ENCODE data around the gene TAF1C.

The TAF1C gene

GRCh38 chr16:84137769-84138357, 49.0 kb downstream of the TAF1C start:
- in situ Hi-C loops (cut with MboI; ENCODE audit: low sequenced_read_pairs): no loop called here

DNA sequence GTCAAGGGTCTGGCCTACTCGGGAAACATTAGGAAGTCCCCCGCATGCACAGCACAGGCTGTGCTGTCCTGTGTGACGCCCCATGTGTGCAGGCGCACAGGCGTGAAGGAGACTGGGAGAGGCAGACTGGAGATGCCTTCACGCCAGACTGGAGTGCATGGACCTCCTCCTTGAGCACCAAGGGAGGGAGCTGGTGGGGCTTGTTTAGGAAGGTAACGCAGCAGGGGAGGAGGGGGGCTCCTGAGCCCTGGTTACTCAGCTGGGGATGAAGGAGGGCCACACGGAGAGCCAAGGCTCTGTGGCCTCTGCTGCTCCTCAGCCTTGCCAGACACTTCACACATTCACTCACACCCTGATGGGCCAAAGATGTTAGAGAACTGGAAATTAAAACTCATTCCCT, 49.6 kb downstream of the TAF1C start:
- in situ Hi-C loops (cut with MboI; ENCODE audit: low sequenced_read_pairs): no loop called here

- in situ Hi-C loops (cut with MboI; ENCODE audit: low sequenced_read_pairs): no loop called here
These were observed 50.3 kb downstream of the TAF1C start for GRCh38 chr16:84136331-84137125.

DNA sequence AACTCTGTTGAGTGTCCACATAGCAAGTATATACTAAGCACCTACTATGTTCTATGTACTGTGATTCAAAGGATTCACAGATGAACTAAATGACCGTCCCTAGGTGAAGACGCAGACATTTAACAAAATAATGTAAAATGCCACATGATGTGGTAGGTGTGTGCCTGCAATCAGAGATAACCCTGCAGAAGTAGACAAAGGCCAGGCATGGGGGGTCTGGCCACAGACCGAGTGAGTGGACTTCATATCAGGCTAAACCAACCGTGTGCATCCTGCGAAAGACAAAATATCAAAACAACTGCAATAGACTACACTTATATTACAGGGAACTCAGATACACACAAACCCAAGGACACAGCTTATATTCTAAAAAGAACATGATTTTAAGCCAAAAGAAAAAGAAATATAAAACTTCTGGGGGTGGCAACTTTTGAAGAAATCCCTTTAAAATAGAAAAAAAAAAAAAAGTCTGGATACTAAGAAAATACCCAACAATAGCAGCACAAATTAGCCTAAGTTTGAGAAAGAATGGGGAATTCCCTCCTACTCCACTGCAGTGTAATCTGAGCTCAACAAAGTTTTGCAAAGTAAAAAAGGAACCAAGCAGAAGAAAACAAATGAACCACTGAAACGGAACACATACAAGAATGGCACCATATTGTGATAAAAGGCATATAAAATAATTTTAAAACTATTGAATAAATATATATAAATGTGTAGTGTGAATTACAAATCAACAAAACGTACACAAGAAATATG, 54.2 kb downstream of the TAF1C start:
- in situ Hi-C loops (cut with MboI; ENCODE audit: low sequenced_read_pairs): no loop called here

DNA sequence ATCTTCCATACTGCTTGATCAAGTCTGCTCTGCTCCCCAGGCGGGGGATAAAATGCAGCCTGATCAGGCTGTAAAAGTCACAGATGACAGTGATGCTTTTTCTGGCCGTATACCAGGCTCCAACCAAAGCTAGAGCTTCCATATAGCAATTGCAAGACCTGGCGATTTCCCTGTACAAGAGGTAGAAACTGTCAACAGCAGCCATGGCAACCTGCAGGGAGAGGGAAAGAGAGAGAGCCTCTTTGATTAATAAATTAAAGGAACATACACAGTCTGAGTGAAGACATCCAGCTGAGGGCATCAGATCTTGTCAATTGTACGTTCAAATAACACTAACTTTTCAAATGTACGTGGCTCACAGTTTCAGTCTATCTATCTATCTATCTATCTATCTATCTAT, 55.7 kb downstream of the TAF1C start:
- in situ Hi-C loops (cut with MboI; ENCODE audit: low sequenced_read_pairs): no loop called here

Measured in HL-60/S4 (cell line).